ENCODE results near the gene FADD.

Gene FADD

DNA sequence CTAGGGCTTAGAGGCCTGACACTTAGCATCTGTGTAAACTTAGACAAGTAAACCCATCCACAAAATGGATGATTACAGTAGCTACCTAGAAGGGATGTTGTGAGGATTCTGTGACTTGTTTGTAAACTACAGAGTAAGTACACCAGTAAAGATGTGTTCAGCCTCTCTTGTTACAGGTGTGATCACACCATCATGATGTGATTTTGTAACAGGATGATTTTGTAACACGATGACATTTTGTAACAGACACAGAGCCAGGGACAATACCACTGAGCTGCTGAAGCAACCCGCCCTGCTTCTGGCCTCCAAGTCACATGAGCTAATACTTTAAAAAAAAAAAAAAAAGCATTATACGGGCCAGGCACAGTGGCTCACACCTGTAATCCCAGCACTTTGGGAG is 17.0 kb downstream of the FADD start:
- H3K27ac ChIP-seq: 0 out of 2 replicates have a peak overlapping the region, but pooled peaks have one; percentile 6
- H3K4me3 ChIP-seq (ENCODE audit: low read depth, low read length): no peak overlapping the region
- no peaks in the 10 kb centered on the region for H3K9me3 ChIP-seq (ENCODE audit: severe bottlenecking)
- TF ChIP-seq, protein P1, sequence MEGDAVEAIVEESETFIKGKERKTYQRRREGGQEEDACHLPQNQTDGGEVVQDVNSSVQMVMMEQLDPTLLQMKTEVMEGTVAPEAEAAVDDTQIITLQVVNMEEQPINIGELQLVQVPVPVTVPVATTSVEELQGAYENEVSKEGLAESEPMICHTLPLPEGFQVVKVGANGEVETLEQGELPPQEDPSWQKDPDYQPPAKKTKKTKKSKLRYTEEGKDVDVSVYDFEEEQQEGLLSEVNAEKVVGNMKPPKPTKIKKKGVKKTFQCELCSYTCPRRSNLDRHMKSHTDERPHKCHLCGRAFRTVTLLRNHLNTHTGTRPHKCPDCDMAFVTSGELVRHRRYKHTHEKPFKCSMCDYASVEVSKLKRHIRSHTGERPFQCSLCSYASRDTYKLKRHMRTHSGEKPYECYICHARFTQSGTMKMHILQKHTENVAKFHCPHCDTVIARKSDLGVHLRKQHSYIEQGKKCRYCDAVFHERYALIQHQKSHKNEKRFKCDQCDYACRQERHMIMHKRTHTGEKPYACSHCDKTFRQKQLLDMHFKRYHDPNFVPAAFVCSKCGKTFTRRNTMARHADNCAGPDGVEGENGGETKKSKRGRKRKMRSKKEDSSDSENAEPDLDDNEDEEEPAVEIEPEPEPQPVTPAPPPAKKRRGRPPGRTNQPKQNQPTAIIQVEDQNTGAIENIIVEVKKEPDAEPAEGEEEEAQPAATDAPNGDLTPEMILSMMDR (IDR thresholded peaks at IDR 0.05; ENCODE audit: low read depth, low read length): no peak
- peaks cover 10% of the 10 kb centered on the region for H3K27me3 ChIP-seq (ENCODE audit: insufficient read depth, low read depth, severe bottlenecking)
- DNase-seq: no peak
- no peaks in the 10 kb centered on the region for H3K36me3 ChIP-seq

DNA sequence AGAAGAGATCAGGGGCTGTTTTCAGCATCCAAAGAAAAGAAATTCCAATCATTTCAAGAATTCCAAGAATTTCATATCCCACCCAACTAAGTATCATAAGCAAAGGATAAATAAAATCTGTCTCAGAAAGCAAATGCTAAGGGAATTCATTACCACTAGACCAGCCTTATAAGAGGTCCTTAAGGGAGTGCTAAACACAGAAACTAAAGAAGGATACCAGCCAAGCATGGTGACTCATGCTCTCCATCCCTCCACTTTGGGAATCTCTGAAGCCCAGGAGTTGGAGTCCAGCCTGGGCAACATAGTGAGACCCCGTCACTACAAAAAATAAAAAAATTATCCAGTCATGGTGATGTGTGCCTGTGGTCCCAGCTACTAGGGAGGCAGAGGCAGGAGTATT is 17.8 kb downstream of the FADD start:
- peaks cover 10% of the 10 kb centered on the region for H3K27me3 ChIP-seq (ENCODE audit: insufficient read depth, low read depth, severe bottlenecking)
- H3K9me3 ChIP-seq (ENCODE audit: severe bottlenecking): no peaks in the 10 kb centered on the region
- H3K4me3 ChIP-seq (ENCODE audit: low read depth, low read length): no peak overlapping the region
- TF ChIP-seq, protein P1 (IDR thresholded peaks at IDR 0.05; ENCODE audit: low read depth, low read length): no peak
- H3K27ac ChIP-seq: no peak overlapping the region
- no peak for DNase-seq
- H3K36me3 ChIP-seq: no peaks in the 10 kb centered on the region

DNA sequence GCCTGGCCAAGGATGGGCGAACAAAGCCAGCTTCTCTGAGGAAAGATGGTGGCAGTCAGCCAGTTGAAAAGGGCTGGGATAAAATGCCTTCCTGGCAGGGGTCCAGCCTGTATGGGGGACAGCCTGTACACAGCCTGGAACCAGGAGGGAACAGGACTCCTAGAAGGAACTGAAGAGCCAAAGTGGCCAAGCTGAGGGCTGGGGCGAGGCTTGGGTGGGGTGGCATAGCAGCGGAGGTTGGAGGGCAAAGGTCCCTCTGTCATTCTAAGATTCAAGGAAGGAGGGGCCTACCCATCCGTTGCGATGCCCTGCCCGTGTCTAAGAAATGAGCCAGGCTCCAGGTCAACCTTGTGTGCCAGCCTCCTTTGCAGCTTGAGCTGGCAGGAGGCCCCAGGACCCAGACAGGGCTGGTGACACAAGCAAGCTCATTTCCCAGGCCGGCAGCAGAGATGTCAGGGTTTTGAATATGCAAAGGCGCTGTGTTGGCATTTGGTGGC is 22.6 kb downstream of the FADD start:
- TF ChIP-seq, protein P1 (IDR thresholded peaks at IDR 0.05; ENCODE audit: low read depth, low read length): no peak
- Histone ChIP-seq H3K36me3 (no peaks in the 10 kb centered on the region), H3K27ac (no peak overlapping the region), H3K4me3 (ENCODE audit: low read depth, low read length) (no peak overlapping the region), H3K27me3 (ENCODE audit: insufficient read depth, low read depth, severe bottlenecking) (no peaks in the 10 kb centered on the region), H3K9me3 (ENCODE audit: severe bottlenecking) (no peaks in the 10 kb centered on the region)
- DNase-seq: no peak

DNA sequence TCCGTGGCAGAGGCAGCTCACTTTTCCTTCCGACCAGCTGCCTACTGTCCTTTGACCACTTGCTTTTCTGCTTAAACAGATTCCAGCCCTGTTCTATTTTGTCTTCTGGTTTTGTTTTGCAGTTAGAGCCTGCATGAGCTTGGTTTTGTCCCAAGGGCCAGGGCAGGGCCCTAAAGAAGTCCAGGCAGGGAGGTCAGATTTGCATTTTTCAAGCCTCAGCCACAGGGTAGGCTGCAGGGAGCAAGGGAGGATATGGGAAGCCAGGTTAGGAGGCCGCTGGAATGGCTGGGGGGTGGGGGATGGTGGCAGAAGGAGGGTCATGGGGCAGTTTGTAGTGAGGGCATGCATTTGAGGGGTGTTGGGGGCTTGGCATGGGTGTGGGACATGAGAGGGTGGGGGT is 23.1 kb downstream of the FADD start:
- TF ChIP-seq, protein P1 (IDR thresholded peaks at IDR 0.05; ENCODE audit: low read depth, low read length): no peak
- H3K27me3 ChIP-seq (ENCODE audit: insufficient read depth, low read depth, severe bottlenecking): no peaks in the 10 kb centered on the region

DNA sequence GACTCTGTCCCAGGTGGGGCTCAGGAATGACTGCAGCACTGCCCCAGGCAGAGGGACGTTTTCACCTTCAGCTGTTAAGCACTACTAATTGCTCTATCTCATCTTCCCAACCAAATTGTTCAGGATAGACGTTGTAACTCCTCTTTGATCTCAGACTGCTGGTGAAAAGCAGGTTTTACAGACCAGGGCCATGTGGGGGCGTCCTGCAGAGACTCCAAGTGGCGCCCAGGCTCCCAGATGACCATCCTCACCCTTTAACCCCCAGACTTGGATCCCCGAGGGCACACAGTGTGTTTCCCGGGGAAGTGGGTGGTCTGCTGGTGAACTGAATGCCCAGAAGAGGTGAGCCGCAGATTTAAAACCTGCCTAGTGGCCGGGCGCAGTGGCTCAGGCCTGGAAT is 23.9 kb downstream of the FADD start:
- Histone ChIP-seq H3K9me3 (ENCODE audit: severe bottlenecking) (no peaks in the 10 kb centered on the region), H3K27me3 (ENCODE audit: insufficient read depth, low read depth, severe bottlenecking) (no peaks in the 10 kb centered on the region), H3K27ac (no peak overlapping the region), H3K4me3 (ENCODE audit: low read depth, low read length) (no peak overlapping the region), H3K36me3 (no peaks in the 10 kb centered on the region)
- peak; percentile 37 for DNase-seq
- TF ChIP-seq, protein P1 (IDR thresholded peaks at IDR 0.05; ENCODE audit: low read depth, low read length): peak; percentile 66

More for the DNA sequence above, 23.1 kb downstream of the FADD start:
- H3K4me3 ChIP-seq (ENCODE audit: low read depth, low read length): no peak overlapping the region
- H3K9me3 ChIP-seq (ENCODE audit: severe bottlenecking): no peaks in the 10 kb centered on the region
- no peaks in the 10 kb centered on the region for H3K36me3 ChIP-seq
- H3K27ac ChIP-seq: no peak overlapping the region
- DNase-seq: no peak

DNA sequence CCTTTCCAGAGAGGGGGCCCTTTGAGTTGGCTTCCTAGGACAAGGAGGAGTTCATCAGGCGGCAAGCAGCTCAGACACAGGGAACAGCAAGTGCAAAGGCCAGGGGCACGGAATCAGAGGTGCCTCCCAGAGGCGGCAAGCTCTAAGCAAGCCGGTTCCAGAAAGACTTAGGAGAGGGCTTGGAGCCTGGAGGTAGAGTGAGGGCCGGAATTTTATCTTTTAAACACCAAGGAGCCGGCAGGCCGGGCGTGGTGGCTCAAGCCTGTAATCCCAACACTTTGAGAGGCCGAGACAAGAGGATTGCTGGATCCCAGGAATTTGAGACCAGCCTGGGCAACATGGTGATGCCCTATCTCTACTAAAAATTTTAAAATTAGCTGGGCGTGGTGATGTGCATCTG is 26.6 kb downstream of the FADD start:
- H3K27me3 ChIP-seq (ENCODE audit: insufficient read depth, low read depth, severe bottlenecking): no peaks in the 10 kb centered on the region
- H3K4me3 ChIP-seq (ENCODE audit: low read depth, low read length): no peak overlapping the region
- H3K9me3 ChIP-seq (ENCODE audit: severe bottlenecking): no peaks in the 10 kb centered on the region
- no peak for DNase-seq
- H3K36me3 ChIP-seq: no peaks in the 10 kb centered on the region
- no peak overlapping the region for H3K27ac ChIP-seq
- TF ChIP-seq, protein P1 (IDR thresholded peaks at IDR 0.05; ENCODE audit: low read depth, low read length): no peak
